Measurements from ENCODE around the gene CBARP.

The CBARP gene

GRCh38 chr19:1257475-1258162 is 19.8 kb upstream of the CBARP start:
- no peaks in the 10 kb centered on the region for H3K27me3 Mint-ChIP-seq
- H3K27ac Mint-ChIP-seq, result peak overlapping the region; percentile 76 to 99
- peaks cover 39 to 42% of the 10 kb centered on the region in 2 donors for H3K4me1 Mint-ChIP-seq (ENCODE audit: low read depth in 2 of 2)
- peak overlapping the region; percentile 89 to 94 for H3K4me3 Mint-ChIP-seq
- no peaks in the 10 kb centered on the region for H3K9me3 Mint-ChIP-seq
- H3K36me3 Mint-ChIP-seq (ENCODE audit: insufficient read depth), result peaks cover 95% of the 10 kb centered on the region
- no peak for ATAC-seq (replicated peaks)
- DNase-seq, result no peak

- peak overlapping the region; percentile 76 to 99 for H3K27ac Mint-ChIP-seq
- peaks cover 37 to 38% of the 10 kb centered on the region in 2 donors for H3K4me1 Mint-ChIP-seq (ENCODE audit: low read depth in 2 of 2)
- peak overlapping the region; percentile 89 to 94 for H3K4me3 Mint-ChIP-seq
- DNase-seq, result no peak
- no peak for ATAC-seq (replicated peaks)
- no peaks in the 10 kb centered on the region for H3K27me3 Mint-ChIP-seq
- H3K36me3 Mint-ChIP-seq (ENCODE audit: insufficient read depth), result peaks cover 100% of the 10 kb centered on the region
- H3K9me3 Mint-ChIP-seq, result no peaks in the 10 kb centered on the region
Observed at GRCh38 chr19:1256646-1257474, 19.1 kb upstream of the CBARP start.

GRCh38 chr19:1255186-1256161 is 17.7 kb upstream of the CBARP start:
- no peak for DNase-seq
- Mint-ChIP-seq H3K36me3 (ENCODE audit: insufficient read depth) (peaks cover 100% of the 10 kb centered on the region), H3K4me1 (ENCODE audit: low read depth in 2 of 2) (peaks cover 27 to 33% of the 10 kb centered on the region in 2 donors), H3K27ac (peak overlapping the region; percentile 19 to 90), H3K27me3 (no peaks in the 10 kb centered on the region), H3K4me3 (peak overlapping the region; percentile 44 to 91), H3K9me3 (no peaks in the 10 kb centered on the region)
- no peak for ATAC-seq (replicated peaks)

GRCh38 chr19:1254530-1255185 is 16.9 kb upstream of the CBARP start:
- Mint-ChIP-seq H3K4me1 (ENCODE audit: low read depth in 2 of 2) (peaks cover 23 to 31% of the 10 kb centered on the region in 2 donors), H3K36me3 (ENCODE audit: insufficient read depth) (peaks cover 96% of the 10 kb centered on the region), H3K27me3 (no peaks in the 10 kb centered on the region), H3K4me3 (peak overlapping the region; percentile 44 to 91), H3K9me3 (no peaks in the 10 kb centered on the region), H3K27ac (peak overlapping the region; percentile 19 to 90)
- ATAC-seq (replicated peaks) (no peak), DNase-seq (no peak)

GRCh38 chr19:1254081-1254527 is 16.3 kb upstream of the CBARP start:
- ATAC-seq (replicated peaks), result no peak
- Mint-ChIP-seq H3K9me3 (no peaks in the 10 kb centered on the region), H3K4me3 (peak overlapping the region; percentile 44 to 91), H3K27me3 (no peaks in the 10 kb centered on the region), H3K27ac (no peak overlapping the region), H3K4me1 (ENCODE audit: low read depth in 2 of 2) (peaks cover 19 to 26% of the 10 kb centered on the region in 2 donors), H3K36me3 (ENCODE audit: insufficient read depth) (peaks cover 92% of the 10 kb centered on the region)
- DNase-seq, result no peak

- no peaks in the 10 kb centered on the region for H3K27me3 Mint-ChIP-seq
- peak overlapping the region; percentile 91 to 95 for H3K4me3 Mint-ChIP-seq
Observed at GRCh38 chr19:1253514-1254080, 15.8 kb upstream of the CBARP start.

GRCh38 chr19:1252821-1253513 is 15.2 kb upstream of the CBARP start:
- peak; percentile 75 to 78 (median 78) for DNase-seq
- Mint-ChIP-seq H3K27me3 (no peaks in the 10 kb centered on the region), H3K27ac (peak overlapping the region; percentile 95 to 97), H3K4me3 (peak overlapping the region; percentile 91 to 95), H3K4me1 (ENCODE audit: low read depth in 2 of 2) (peaks cover 12 to 23% of the 10 kb centered on the region in 2 donors), H3K36me3 (ENCODE audit: insufficient read depth) (peaks cover 81% of the 10 kb centered on the region), H3K9me3 (no peaks in the 10 kb centered on the region)
- peak; percentile 26 for ATAC-seq (replicated peaks)

More at GRCh38 chr19:1253514-1254080, 15.8 kb upstream of the CBARP start:
- Mint-ChIP-seq H3K36me3 (ENCODE audit: insufficient read depth) (peaks cover 87% of the 10 kb centered on the region), H3K9me3 (no peaks in the 10 kb centered on the region), H3K27ac (peak overlapping the region; percentile 95 to 97), H3K4me1 (ENCODE audit: low read depth in 2 of 2) (peaks cover 14 to 24% of the 10 kb centered on the region in 2 donors)
- ATAC-seq (replicated peaks) (no peak), DNase-seq (no peak)

- peak; percentile 65 to 67 (median 66) for DNase-seq
- Mint-ChIP-seq H3K27ac (peak overlapping the region; percentile 95 to 97), H3K27me3 (no peaks in the 10 kb centered on the region), H3K9me3 (no peaks in the 10 kb centered on the region), H3K4me1 (ENCODE audit: low read depth in 2 of 2) (peaks cover 5 to 18% of the 10 kb centered on the region in 2 donors), H3K4me3 (peak overlapping the region; percentile 91 to 95), H3K36me3 (ENCODE audit: insufficient read depth) (peaks cover 76% of the 10 kb centered on the region)
- ATAC-seq (replicated peaks), result peak; percentile 19
Observed at GRCh38 chr19:1252221-1252820, 14.5 kb upstream of the CBARP start.

- Mint-ChIP-seq H3K9me3 (no peaks in the 10 kb centered on the region), H3K27me3 (no peaks in the 10 kb centered on the region), H3K4me1 (ENCODE audit: low read depth in 2 of 2) (peaks cover 5 to 17% of the 10 kb centered on the region in 2 donors), H3K36me3 (ENCODE audit: insufficient read depth) (peaks cover 76% of the 10 kb centered on the region), H3K27ac (peak overlapping the region; percentile 95 to 97), H3K4me3 (peak overlapping the region; percentile 91 to 95)
- DNase-seq (peak; percentile 48 to 56 (median 51)), ATAC-seq (replicated peaks) (no peak)
Observed at GRCh38 chr19:1251330-1252220, 13.8 kb upstream of the CBARP start.

- no peaks in the 10 kb centered on the region for H3K9me3 Mint-ChIP-seq
- peak overlapping the region; percentile 91 to 95 for H3K4me3 Mint-ChIP-seq
- H3K36me3 Mint-ChIP-seq (ENCODE audit: insufficient read depth), result peaks cover 69% of the 10 kb centered on the region
- DNase-seq, result peak; percentile 61 to 65 (median 61)
- peak overlapping the region; percentile 95 to 97 for H3K27ac Mint-ChIP-seq
- no peak for ATAC-seq (replicated peaks)
- H3K4me1 Mint-ChIP-seq (ENCODE audit: low read depth in 2 of 2), result peaks cover 5 to 17% of the 10 kb centered on the region in 2 donors
- no peaks in the 10 kb centered on the region for H3K27me3 Mint-ChIP-seq
Observed at GRCh38 chr19:1250437-1251260, 12.8 kb upstream of the CBARP start.

Measured in effector memory CD8-positive, alpha-beta T cell (primary cell).